ENCODE results near the gene TBC1D3E.
"Not testable (repeated sequence)": the region's sequence is repeated elsewhere in the genome, so short reads cannot be mapped to it uniquely, and the experiment has no call there.

Gene TBC1D3E

DNA sequence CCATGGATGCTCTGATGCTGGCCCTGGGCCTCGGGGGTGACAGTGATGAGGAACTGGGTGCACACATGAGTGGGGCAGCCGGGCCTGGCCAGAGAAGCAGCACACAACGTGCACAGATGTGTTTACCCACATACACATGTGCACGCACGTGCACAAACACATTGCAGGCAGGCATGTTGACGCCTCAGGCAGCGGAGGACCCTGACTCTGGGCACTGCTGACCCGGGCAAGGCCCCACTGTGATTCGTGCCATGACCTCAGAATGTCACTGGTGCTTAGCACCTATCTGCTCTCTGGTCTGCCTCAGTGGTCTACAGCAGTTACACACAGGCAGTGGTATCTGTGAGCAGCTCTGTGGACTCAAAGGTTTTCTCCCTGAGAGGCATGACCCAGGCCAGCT, at the start of gene TBC1D3E:
TSS of gene TBC1D3E (plus strand) at position 301 of the 400 bp plus-strand sequence. CDS start 1,545 bp downstream, outside the sequence.
- not testable (repeated sequence) for DNase-seq (ENCODE audit: low read depth in 3 of 3)

GRCh38 chr17:38087344-38087743, 40.4 kb upstream of the TBC1D3E start:
- not testable (repeated sequence) for DNase-seq (ENCODE audit: low read depth in 3 of 3)

DNA sequence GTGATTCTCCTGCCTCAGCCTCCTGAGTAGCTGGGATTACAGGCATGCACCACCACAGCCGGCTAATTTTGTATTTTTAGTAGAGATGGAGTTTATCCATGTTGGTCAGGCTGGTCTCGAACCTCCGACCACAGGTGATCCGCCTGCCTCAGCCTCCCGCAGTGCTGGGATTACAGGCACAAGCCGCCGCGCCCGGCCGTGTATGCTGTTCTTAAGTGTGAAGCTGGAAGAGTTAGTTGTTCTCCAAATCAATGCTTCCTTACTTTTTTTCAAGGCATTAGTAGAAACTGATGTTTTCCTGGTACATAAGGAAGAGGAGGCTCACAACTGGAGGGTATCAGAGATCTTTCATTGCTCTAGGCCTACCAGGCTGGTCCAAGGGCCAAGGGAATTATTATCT, 39.6 kb upstream of the TBC1D3E start:
- DNase-seq (ENCODE audit: low read depth in 3 of 3) = peak in 1 of 3 experiments; percentile 0

DNA sequence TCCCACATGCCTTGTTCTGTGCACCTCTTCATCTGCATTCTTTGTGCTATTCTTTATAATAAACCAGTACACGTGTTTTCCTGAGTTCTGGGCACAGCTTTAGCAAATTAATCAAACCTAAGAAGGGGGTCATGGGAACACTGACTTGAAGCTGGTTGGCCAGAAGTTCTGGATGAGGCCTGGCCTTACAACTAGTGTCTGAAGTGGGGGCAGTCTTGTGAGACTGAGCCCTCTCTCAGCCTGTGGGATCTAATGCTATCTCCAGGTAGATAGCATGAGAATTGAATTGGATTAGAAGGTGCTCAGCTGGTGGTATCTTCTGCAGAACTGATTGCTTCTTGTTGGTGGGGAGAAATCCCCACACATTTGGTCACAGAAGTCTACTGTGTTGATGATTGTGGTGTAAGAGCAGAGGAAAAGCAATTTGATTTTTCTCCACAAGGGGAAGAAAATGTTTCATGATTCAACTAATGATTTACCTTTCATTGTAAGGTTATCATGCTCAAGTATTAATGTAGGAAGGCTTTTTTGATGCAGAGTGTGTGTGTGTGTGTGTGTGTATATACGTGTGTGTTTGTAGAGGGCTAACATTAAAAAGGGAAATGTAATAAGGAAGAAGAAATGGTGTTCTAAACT, 33.6 kb upstream of the TBC1D3E start:
- DNase-seq (ENCODE audit: low read depth in 3 of 3) = not testable (repeated sequence)

DNA sequence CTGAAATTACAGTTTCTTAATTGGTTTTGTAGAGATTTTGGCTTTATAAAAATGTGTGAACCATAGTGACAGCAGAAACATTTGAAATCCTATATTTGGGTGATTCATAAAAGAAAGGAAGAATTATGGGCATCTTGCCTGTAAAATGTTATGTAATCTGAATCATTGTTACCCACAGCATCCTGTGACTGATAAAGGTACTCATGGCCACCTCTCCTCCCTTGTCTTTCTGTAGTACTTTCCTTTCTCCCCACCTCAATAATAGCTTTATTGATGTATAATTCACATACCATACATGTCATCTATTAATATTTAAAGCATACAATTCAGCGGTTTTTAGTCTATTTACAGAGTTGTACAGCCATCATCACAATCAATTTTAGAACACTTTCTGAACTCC, 28.5 kb upstream of the TBC1D3E start:
- DNase-seq (ENCODE audit: low read depth in 3 of 3) = not testable (repeated sequence)

DNA sequence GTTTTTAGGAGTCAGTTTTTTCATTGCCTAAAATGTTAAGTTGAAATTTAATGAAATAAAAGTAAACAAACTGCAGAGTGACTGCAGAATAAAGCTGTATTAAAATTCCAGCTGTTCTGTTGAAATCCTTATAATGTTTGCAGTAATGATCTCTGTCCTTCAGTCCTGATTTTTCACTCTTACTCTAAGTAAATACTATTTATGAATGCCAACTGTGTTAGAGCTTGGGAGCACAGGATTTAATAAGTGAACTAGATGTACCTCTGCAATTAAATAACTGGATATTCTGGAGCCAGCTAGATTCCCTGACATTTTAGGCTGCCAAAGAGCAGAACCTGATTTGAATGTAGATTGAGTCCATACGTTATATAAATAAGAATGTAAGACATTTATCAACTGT, 7.9 kb upstream of the TBC1D3E start:
- not testable (repeated sequence) for DNase-seq (ENCODE audit: low read depth in 3 of 3)

DNA sequence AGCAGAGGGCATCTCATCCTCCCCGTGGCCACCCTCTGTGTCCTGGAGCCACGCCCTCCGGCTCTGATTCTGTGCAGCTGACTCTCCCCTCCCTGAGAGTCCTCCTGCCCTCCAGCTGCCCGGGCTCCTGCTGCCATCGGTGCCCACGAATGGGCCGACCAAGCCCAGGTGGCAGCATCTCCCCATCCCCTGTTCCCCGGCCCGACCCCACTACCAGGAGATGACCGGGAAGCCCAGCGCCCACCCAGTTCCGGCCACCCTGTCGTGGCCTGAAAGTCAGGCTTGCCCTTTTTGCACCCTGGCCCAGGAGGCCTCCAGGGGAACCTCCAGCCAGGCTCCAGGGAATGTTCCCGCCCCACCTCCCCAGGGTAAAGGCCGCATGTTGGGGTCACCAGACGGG, 7.1 kb downstream of the TBC1D3E start:
- not testable (repeated sequence) for DNase-seq (ENCODE audit: low read depth in 3 of 3)
